Keratinocyte (primary cell): ENCODE data around the gene TSPOAP1. TPM values are rescaled to one million over a fixed set of nuclear protein-coding genes. Genes with fewer than 3 reads are reported as not detected.
A peak's percentile ranks its signal among the peaks of the same experiment; 100 is the strongest.

Source experiments
- DNase-seq: peaks from one replicate; pipeline ENCODE4 v3.0.0-alpha.2; 2011; ENCODE audit warnings: low read depth, missing footprints, low spot score
- FAIRE-seq: peaks from 2 replicates; lab custom pipeline; 2011; peaks lifted over from hg19 to GRCh38; lab: Jason Lieb, UNC
- H2AFZ ChIP-seq: 2 replicates; pipeline ENCODE4 v1.6.0; 2012; ENCODE audit warnings: low read length, control low read depth, inconsistent platforms; ENCODE audit not compliant: control insufficient read depth
- H3K27ac ChIP-seq: 2 replicates; pipeline ENCODE4 v1.5.1; 2011; ENCODE audit warnings: low read length; ENCODE audit not compliant: control insufficient read depth, insufficient read depth
- H3K27me3 ChIP-seq: 3 replicates; pipeline ENCODE4 v1.6.0; 2011; ENCODE audit warnings: low read length; ENCODE audit not compliant: control insufficient read depth, insufficient read depth; ENCODE audit errors: extremely low read depth
- H3K36me3 ChIP-seq, 2 experiments: 2 replicates in 1 of 2; 3 replicates in 1 of 2; pipeline ENCODE4 v1.5.1; 2011; ENCODE audit warnings: low read length in 2 of 2, mild to moderate bottlenecking in 1 of 2; ENCODE audit not compliant: control insufficient read depth in 2 of 2, insufficient read depth in 2 of 2; ENCODE audit errors: extremely low read depth in 1 of 2
- H3K4me1 ChIP-seq: 3 replicates; pipeline ENCODE4 v1.5.1; 2011; ENCODE audit warnings: low read length; ENCODE audit not compliant: control insufficient read depth, insufficient read depth; ENCODE audit errors: extremely low read depth
- H3K4me2 ChIP-seq: 3 replicates; pipeline ENCODE4 v1.6.0; 2011; ENCODE audit warnings: low read depth, low read length; ENCODE audit not compliant: control insufficient read depth, insufficient read depth; ENCODE audit errors: extremely low read depth
- H3K4me3 ChIP-seq, 3 experiments: fragments of 200-600 bp in 1 of 3; sonication (generic) in 1 of 3; 2 replicates in 2 of 3; 3 replicates in 1 of 3; pipeline ENCODE4 v1.5.1; 2011 to 2016; ENCODE audit warnings: low read length in 3 of 3, mild to moderate bottlenecking in 3 of 3, control low read depth in 2 of 3, inconsistent platforms in 1 of 3, low read depth in 1 of 3, mixed read lengths in 1 of 3, mixed run types in 1 of 3, moderate library complexity in 1 of 3; ENCODE audit not compliant: control insufficient read depth in 2 of 3, insufficient read depth in 2 of 3; ENCODE audit errors: extremely low read depth in 1 of 3
- H3K79me2 ChIP-seq: 2 replicates; pipeline ENCODE4 v1.6.0; 2012; ENCODE audit warnings: low read length; ENCODE audit not compliant: control insufficient read depth, insufficient read depth
- H3K9ac ChIP-seq: 3 replicates; pipeline ENCODE4 v1.6.0; 2011; ENCODE audit warnings: low read length; ENCODE audit not compliant: control insufficient read depth, insufficient read depth; ENCODE audit errors: extremely low read depth
- H3K9me1 ChIP-seq: 3 replicates; pipeline ENCODE4 v1.6.0; 2011; ENCODE audit warnings: low read length; ENCODE audit not compliant: control insufficient read depth, insufficient read depth; ENCODE audit errors: extremely low read depth
- H3K9me3 ChIP-seq: 2 replicates; pipeline ENCODE4 v1.5.1; 2012; ENCODE audit warnings: low read depth, low read length; ENCODE audit not compliant: control insufficient read depth
- H4K20me1 ChIP-seq: 3 replicates; pipeline ENCODE4 v1.6.0; 2011; ENCODE audit warnings: low read length; ENCODE audit not compliant: control insufficient read depth, insufficient read depth; ENCODE audit errors: extremely low read depth
- EZH2 ChIP-seq: IDR thresholded peaks from one replicate; pipeline ENCODE4 v1.6.1; 2012; ENCODE audit warnings: inconsistent platforms, mild to moderate bottlenecking, low read length, moderate library complexity
- dilution Hi-C: fragments of 300-500 bp; cut with MboI; formaldehyde crosslinking; loops from one replicate; pipeline ENCODE4 v1.7.0; 2020; ENCODE audit warnings: low sequenced_read_pairs; ENCODE audit not compliant: extremely low pct_ligation_motif_present
- polyA plus RNA-seq, 5 experiments: library from polyadenylated mRNA; depleted of rRNA in 3 of 5; stranded (reverse) in 3 of 5; stranded (forward) in 1 of 5; unstranded in 1 of 5; fragments of >200 nt; gene quantifications; 1 replicate in 1 of 5; 2 replicates in 3 of 5; 3 replicates in 1 of 5; pipeline versions ENCODE4 v1.2.1 to v1.2.3, GENCODE V29; 2011 to 2012; ENCODE audit warnings: missing spikeins in 2 of 5, low read depth in 1 of 5, low replicate concordance in 1 of 5
- TF ChIP-seq, protein P1 (sequence below), 3 experiments: IDR thresholded peaks in 1 of 3; conservative IDR thresholded peaks in 1 of 3; optimal IDR thresholded peaks in 1 of 3; 2 replicates in 2 of 3; 3 replicates in 1 of 3; pipeline versions ENCODE3 to v1.5.1; 2011; ENCODE audit warnings: low read length in 3 of 3, mild to moderate bottlenecking in 3 of 3, moderate library complexity in 2 of 3, control low read depth in 1 of 3, inconsistent platforms in 1 of 3; ENCODE audit not compliant: insufficient read depth in 2 of 3; ENCODE audit errors: extremely low read depth in 1 of 3

The TSPOAP1 gene
- polyA plus RNA-seq, 1 donor (not counting 4 experiments of a cell fraction or from before 2014, with no cell fraction given) = 0.04 TPM

GRCh38 chr17:58277107-58277801 lies 51.3 kb downstream of the TSPOAP1 start:
- Histone ChIP-seq H3K27ac (no peak overlapping the region), H2AFZ (no peak overlapping the region), H3K9me1 (no peaks in the 10 kb centered on the region), H3K4me1 (no peaks in the 10 kb centered on the region), H3K4me2 (no peak overlapping the region), H3K27me3 (peaks cover 40% of the 10 kb centered on the region), H3K4me3 (no peak overlapping the region), H4K20me1 (no peaks in the 10 kb centered on the region), H3K79me2 (no peaks in the 10 kb centered on the region), H3K9ac (no peak overlapping the region), H3K36me3 (no peaks in the 10 kb centered on the region), H3K9me3 (no peaks in the 10 kb centered on the region)
- dilution Hi-C loops = loop anchor here (25.0 kb wide), 1 partner anchor 160 kb away; no protein-coding TSS in a partner anchor
- TF ChIP-seq EZH2 = no peak
- TF ChIP-seq, protein P1, sequence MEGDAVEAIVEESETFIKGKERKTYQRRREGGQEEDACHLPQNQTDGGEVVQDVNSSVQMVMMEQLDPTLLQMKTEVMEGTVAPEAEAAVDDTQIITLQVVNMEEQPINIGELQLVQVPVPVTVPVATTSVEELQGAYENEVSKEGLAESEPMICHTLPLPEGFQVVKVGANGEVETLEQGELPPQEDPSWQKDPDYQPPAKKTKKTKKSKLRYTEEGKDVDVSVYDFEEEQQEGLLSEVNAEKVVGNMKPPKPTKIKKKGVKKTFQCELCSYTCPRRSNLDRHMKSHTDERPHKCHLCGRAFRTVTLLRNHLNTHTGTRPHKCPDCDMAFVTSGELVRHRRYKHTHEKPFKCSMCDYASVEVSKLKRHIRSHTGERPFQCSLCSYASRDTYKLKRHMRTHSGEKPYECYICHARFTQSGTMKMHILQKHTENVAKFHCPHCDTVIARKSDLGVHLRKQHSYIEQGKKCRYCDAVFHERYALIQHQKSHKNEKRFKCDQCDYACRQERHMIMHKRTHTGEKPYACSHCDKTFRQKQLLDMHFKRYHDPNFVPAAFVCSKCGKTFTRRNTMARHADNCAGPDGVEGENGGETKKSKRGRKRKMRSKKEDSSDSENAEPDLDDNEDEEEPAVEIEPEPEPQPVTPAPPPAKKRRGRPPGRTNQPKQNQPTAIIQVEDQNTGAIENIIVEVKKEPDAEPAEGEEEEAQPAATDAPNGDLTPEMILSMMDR (optimal IDR thresholded peaks at IDR 0.05 in 1 of 3, IDR thresholded peaks at IDR 0.05 in 1 of 3, conservative IDR thresholded peaks at IDR 0.05 in 1 of 3; ENCODE audit: extremely low read depth in 1 of 3, insufficient read depth in 2 of 3, low read length in 3 of 3) = peak; percentile 26 to 57 (median 45)
- FAIRE-seq = no peak
- DNase-seq = no peak

- Histone ChIP-seq H3K27ac (no peak overlapping the region), H3K36me3 (no peaks in the 10 kb centered on the region), H3K9me1 (no peaks in the 10 kb centered on the region), H3K79me2 (no peaks in the 10 kb centered on the region), H3K9me3 (no peaks in the 10 kb centered on the region), H3K9ac (no peak overlapping the region), H3K4me2 (no peak overlapping the region), H3K4me3 (no peak overlapping the region), H3K4me1 (no peaks in the 10 kb centered on the region), H4K20me1 (no peaks in the 10 kb centered on the region), H3K27me3 (peaks cover 35% of the 10 kb centered on the region), H2AFZ (no peak overlapping the region)
- dilution Hi-C loops = loop anchor here (25.0 kb wide), 1 partner anchor 161 kb away; no protein-coding TSS in a partner anchor
- FAIRE-seq (no peak), DNase-seq (no peak)
- TF ChIP-seq, protein P1 (optimal IDR thresholded peaks at IDR 0.05 in 1 of 3, IDR thresholded peaks at IDR 0.05 in 1 of 3, conservative IDR thresholded peaks at IDR 0.05 in 1 of 3; ENCODE audit: extremely low read depth in 1 of 3, insufficient read depth in 2 of 3, low read length in 3 of 3) = no peak
- TF ChIP-seq EZH2 = no peak
Measured at GRCh38 chr17:58276423-58276822, 52.2 kb downstream of the TSPOAP1 start.
